NCI-H774 (cell line): Measurements from ENCODE around the gene DMRT1.

ENCODE experiments used
- DNase-seq: peaks from one replicate; lab custom pipeline; 2025; lab: John Stamatoyannopoulos, UW

The DMRT1 gene

GRCh38 chr9:926976-927375 lies 85.5 kb downstream of the DMRT1 start:
- DNase-seq, result no peak

GRCh38 chr9:928363-929042 lies 87.0 kb downstream of the DMRT1 start:
- DNase-seq, result no peak

DNA sequence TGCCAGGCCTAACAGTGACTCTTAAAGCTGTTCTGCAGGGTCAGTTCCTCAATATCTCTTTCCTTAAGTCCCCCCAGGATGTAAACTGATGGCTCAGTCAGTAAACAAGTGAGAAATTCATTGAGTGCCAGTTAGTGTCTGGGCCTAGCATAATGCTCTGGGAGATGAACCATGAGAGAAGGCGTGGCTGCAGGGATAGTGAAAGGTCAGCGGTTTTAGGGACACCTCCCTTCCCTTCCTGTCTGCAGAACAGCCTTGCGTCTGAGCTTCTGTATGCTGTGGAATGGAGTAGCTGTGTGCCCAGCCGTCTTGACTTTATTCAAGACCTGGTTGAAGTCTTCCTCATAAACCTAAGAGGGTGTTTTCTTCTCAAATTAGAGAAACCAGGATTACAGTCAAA lies 88.2 kb downstream of the DMRT1 start:
- no peak for DNase-seq

DNA sequence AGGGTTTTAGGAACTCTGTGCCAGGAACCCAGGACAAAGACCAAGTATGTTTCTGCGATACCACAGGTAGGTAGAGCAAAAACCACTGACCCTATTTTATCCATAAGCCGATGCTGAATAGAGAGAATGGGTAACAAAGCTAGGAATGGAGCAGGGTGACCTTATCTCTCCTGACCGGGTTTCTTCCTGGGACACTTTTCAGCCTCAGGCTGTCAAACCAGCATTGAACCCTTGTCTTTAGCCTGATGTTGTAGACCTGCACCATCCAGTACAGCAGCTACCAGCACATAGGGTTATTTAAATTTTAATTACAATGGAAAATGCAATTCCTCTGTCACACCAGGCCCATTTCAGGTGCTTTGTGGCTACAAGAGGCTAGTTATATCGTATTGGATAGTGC lies 91.9 kb downstream of the DMRT1 start:
- no peak for DNase-seq

DNA sequence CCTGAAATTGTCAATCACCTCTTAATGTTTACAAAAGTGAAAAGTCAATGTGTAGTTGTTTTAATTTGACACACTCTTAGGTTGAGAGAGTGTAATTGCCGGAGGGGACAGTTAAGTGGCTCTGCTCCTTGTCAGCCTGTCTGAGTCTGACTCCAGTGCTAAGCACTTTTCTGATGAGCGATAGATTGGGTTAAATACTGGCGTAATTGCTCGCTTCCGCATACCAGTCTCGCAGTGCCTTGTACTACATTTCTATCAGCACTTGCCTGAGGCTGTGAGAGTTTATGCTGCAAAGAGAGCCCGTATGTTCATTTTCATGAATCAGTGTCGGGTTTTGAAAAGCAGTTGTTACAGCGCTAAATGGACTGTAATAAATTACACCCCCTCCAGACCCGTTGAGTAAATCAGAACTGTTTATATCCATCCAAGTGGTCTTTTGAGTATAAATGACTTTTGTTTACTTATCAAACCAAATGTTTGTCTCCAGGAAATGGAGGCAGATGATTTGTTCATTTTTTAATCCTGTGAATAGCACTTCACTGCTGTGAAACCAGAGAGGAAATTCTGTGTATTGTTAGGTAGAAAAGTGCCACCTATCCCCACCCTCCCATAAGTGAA lies 94.0 kb downstream of the DMRT1 start:
- DNase-seq, result peak; percentile 69

DNA sequence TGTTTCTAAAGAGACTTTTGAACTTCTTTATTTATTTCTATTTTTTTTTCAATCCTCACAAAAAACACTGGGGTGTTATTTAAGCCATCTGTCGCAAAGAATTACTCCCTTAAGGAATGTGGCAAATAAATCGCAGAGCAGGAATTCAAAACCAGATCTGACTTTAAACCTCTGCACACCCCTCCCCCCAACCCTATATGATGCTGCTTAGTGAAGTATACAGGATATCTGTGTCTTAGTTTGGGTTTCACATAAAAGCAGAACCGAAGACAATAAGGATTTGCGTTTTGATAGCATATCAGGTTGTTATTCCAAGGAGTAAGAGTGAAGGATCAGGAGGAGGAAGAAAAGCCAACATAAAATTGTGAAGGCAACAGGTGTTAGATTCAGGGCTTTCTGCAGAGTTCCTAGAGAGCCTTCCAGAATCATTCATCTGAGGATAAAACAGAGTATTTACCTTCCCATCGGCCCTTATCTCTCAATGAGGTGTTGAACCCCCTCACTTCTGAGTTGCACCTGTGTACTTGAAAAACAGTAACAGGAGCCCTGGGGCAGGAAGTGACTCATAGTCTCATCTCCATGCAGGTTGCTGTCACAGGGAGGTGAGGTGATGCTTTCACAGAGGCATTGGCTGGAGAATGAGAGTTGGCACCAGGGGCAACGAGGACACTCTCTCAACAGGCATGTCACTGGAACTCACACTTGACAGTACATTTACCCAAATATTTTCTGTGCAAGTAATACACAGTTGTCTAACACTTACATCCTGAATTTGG lies 101.5 kb downstream of the DMRT1 start:
- DNase-seq, result no peak

DNA sequence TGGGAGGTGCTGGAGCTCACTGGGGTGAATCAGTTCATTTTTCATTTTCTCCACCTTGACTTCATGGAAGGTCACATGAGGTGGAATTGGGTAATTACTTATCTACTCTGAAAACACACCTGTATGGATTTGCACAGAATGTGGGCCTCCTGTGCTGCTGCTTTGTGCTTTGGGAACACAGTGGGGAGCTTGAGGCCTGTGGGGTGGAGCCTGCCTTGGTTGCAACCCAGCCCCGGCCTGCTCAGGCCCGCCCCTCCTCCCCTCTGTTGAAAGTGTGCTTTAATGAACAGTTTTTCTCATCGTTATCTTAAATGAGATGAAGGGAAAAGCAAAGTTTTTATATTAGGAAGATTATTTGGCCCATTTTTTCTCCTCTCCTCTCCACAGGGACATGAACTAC lies 106.5 kb downstream of the DMRT1 start:
- DNase-seq, result no peak

- DNase-seq, result no peak
Observed at GRCh38 chr9:948497-948896, 107.0 kb downstream of the DMRT1 start.

- no peak for DNase-seq
Observed at GRCh38 chr9:950139-950538, 108.6 kb downstream of the DMRT1 start.

GRCh38 chr9:952546-952945 lies 111.0 kb downstream of the DMRT1 start:
- no peak for DNase-seq

DNA sequence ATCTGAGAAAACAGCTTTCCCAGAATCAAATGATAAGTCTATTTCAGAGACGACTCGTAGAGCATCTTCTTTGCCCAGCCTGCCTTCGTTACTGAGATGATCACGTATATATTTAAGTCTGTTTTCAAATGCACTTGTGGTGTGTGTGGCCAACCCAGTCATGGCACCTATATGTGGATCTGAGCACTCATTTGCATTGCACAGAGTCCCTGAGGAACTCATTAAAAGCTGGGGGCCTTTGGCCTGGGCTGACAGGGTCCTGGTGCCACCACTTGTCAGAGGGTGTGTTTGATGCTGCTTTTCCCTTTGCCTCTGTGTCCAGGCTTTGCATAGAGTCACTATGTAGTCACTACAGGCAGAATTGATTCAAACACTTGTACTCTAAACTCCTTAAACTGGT lies 117.6 kb downstream of the DMRT1 start:
- DNase-seq, result no peak

- no peak for DNase-seq
Observed at GRCh38 chr9:959914-960313, 118.4 kb downstream of the DMRT1 start.

DNA sequence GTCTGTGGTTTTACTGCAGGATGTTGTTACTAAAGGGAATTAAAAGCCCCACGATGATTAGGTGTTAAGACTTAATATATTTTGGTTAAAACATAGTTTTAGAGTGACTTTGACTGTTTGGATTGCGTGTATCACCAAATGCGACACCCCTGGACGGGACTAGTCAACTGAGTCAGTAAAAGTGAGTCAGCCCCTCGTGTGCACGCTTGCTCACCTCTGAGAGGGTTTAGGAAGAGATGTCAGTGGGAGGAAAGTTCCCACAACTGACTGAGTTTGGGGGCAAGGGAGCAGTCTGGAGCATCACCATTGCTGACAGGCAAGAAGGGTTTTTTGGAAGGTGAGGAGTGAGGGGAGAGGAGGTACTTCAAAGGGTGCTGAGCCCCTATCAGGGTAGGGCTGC lies 120.5 kb downstream of the DMRT1 start:
- DNase-seq, result no peak

- DNase-seq, result no peak
Observed at GRCh38 chr9:965497-965896, 124.0 kb downstream of the DMRT1 start.

- no peak for DNase-seq
Observed at GRCh38 chr9:966870-967269, 125.4 kb downstream of the DMRT1 start.

DNA sequence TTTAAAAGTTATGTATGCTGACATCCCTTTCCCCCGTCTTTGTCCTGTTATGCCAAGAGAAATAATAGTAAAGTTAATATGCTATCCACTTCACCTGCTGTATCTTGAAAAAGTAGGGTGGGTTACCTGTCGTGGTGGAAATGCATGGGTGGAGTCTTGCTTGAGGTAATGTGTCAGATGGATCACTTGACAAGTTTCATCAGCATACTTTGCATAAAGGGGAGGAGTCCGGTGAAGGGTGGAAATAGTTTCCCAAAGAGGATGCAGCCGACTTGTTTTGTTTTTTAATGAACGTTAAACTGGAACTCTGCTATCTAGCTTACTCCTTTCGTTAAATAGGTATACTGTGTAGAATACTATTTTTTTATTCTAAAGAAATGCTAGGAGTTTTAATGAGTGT lies 125.9 kb downstream of the DMRT1 start:
- DNase-seq, result no peak

DNA sequence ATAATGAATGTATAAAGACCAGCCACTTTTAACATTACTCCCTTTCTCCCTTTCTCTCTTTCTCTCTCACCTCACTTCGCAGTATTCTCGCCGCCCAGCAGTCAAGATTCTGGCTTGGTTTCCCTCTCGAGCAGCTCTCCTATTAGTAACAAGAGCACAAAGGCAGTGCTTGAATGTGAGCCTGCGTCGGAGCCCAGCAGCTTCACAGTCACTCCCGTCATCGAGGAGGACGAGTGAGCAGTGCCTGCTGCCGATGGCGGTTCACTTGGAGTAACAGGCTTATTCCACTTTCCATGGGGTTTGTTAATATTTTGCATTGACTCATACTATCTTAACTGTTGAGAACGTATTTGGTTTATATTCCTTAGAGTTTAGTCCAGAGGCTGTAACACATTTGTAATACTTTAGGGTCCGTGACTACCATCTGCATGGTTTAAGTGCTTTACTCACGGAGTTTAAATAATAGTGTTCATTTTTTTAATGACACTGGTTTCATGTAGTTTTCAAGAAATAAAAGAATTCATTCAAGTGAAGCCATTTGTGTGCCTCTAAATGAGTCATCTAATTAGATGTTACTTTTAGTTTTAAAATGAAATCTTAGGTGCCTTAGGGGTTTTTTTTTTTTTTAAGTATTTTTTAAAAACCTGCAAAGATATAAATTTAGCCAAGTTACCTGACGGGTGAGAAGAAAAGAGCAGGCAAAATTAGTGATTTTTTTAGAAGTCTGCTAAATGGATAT lies 126.6 kb downstream of the DMRT1 start:
- no peak for DNase-seq

DNA sequence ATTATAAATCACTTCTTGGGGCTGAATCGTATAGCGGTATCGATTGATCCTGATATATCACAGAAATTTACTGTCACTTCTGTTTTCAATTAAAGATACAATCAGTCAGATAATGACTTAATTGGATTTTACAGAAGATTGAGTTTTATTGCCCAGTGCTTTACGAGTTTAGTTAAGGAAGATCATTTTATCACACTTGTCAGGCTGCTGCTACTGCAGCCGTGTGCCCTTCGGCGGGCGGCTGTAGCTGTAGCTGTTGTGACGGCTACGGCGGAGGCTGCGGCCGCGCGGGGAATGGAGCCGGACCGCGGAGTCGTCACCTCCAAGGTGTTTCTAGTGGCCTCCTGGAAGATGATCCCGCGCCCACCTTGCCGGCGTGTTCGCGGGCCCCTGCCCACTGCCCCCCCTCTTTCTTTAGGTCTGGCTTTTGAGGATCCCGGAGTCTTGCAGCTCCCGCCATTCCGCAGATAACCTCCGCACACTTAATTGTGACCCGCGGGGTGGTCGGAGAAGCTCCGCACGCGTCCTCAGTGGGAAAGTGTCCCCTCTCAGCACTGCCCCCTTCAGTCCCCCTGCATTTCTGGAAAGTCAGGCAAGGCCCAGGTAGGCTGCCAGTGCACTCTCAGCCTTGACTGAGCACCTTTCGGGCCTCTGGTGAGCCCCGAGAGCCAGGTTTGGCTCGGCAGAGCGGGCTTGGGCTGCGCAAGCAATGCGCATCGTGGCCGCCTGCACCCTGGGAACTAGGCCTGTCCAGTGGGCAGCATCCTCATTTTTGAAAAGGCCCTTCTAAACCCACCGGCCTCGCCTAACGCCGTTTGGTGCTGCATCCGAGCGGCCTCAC lies 128.0 kb downstream of the DMRT1 start:
- DNase-seq, result no peak

DNA sequence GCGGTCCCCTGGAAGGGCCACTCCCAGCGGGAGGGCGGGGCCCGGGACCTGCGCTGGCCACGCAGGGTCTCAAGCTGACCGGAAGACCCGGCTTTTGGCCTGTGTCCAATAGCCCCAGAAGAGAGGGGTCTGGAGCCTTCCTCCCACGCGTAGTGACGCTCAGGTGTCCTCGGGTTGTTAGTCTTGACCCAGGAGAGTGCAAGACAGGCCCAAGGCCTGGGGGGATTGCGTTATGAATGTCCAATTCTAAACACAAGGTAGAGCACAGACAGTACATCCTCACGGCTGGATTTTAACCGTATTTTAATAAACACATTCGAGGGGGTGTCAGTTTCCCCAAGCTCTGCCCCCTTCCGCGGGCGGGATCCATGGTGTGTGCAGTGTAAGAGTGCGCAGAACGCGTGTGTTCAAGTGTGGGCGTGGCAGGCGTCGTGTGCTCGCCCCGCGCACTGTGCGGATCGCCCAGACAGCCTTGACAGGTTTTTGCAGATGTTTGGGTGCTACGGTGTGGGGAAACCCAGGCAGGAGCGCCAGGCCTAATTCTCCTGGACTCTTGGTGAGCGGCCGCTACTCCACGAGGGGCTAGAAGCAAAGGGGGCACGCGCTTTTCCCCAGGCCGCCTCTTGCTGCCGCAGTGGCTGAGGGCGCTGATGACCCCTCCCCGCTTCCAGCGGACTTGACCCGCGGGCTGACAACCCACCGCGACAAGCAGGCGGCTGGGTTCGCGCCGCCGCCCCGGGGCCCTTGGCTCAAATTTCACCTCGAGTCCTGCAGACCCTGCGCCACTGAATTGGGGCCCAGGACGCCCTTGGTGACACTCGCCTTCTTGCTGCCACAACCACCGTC lies 128.9 kb downstream of the DMRT1 start:
- no peak for DNase-seq

GRCh38 chr9:971901-972500 lies 130.5 kb downstream of the DMRT1 start:
- DNase-seq, result no peak
